Measurements from ENCODE around the gene ATAD5.

ATAD5 gene

DNA sequence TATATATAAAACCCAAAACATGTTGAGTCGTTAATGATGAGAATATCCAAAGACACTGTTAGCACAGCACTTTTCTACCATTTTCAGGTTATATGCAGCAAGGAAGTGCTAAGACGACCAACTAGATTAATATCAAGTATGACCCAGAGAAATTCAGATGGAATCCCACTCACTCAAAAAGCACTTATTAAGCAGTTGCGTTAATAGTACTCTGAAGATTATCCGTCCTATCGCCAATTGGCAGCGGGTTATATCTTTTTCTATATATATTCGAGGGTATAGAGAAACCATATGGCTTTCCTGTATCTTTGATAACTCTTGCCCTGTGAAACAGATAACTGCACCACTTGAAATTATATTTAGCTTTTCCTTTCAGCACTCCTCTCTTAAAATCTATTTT, 8.3 kb upstream of the ATAD5 start:
- no peak for TF ChIP-seq POLR2AphosphoS5 (IDR thresholded peaks at IDR 0.05; ENCODE audit: low read depth, low read length)
- TF ChIP-seq FOXP2 (optimal IDR thresholded peaks at IDR 0.05; ENCODE audit: borderline replicate concordance, extremely low read depth, extremely low read length, insufficient read depth), result no peak
- no peak for TF ChIP-seq SIN3A (IDR thresholded peaks at IDR 0.05; ENCODE audit: borderline replicate concordance, insufficient read depth, low read length)
- no peak for TF ChIP-seq TAF1 (IDR thresholded peaks at IDR 0.05; ENCODE audit: borderline replicate concordance, insufficient read depth, low read length)
- no peak for TF ChIP-seq REST (IDR thresholded peaks at IDR 0.05; ENCODE audit: insufficient read depth in 1 of 2, low read depth in 2 of 2, low read length in 2 of 2)

DNA sequence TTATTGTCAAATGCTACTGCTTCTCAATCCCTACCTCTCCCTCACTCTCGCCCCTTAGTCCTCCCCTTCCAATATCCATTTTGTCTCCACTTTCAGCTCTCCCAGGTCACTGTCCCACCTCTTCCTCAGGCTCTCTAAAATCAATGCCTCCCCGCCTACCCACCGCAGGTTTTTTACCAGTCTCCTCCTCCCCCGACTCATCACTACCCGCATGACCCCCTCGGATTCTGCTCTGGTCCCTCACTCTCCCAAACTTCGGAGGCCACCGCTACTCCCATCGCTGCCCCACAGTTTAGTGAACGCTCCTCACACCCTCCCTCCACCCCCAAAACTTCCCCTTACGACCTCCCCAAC, 7.8 kb upstream of the ATAD5 start:
- TF ChIP-seq FOXP2 (optimal IDR thresholded peaks at IDR 0.05; ENCODE audit: borderline replicate concordance, extremely low read depth, extremely low read length, insufficient read depth) (no peak), TAF1 (IDR thresholded peaks at IDR 0.05; ENCODE audit: borderline replicate concordance, insufficient read depth, low read length) (no peak), POLR2AphosphoS5 (IDR thresholded peaks at IDR 0.05; ENCODE audit: low read depth, low read length) (no peak), REST (IDR thresholded peaks at IDR 0.05; ENCODE audit: insufficient read depth in 1 of 2, low read depth in 2 of 2, low read length in 2 of 2) (no peak), SIN3A (IDR thresholded peaks at IDR 0.05; ENCODE audit: borderline replicate concordance, insufficient read depth, low read length) (no peak)

DNA sequence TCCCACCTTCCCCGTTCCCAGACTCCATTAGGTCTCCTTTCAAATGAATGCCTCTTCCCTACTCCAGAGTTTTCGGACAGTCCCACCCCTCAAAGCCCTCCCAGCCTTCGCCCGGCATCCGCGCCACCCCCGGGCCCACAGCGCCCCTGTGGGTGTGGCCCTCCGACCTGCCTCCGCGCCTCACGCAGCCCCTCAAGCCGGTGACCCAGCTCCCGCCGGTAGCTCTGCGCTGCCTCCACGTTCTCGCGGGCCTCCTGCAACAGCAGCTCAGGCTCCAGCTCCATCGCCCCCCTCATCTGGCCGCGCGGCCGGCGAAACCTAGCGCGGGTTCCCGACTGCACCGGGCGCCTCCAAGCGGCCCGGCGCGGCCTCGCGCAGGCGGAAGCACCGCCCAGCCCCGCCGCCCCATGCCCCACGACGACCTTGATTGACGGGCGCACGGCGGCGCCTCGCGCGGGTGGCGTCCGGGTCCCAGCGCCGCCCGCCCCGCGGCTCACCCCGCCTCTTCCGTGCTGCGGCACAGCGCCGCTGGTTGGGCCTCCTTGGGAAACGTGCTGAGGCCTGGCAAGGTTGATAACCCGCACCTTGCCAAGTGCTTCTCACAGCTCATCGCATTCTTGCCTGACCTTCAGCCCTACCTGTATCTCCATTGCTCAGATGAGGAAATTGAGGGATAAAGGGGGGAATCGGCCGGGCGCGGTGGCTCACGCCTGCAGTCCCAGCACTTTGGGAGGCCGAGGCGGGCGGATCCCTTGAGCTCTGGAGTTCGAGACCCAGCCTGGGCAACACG, 7.2 kb upstream of the ATAD5 start, which contains the start of gene CRLF3:
TSS of gene CRLF3 (minus strand) at position 337 of the 790 bp plus-strand sequence. CDS start at position 296, 41 bp downstream.
- no peak; the same call in 1 of the 2 replicates for TF ChIP-seq TAF1 (IDR thresholded peaks at IDR 0.05; ENCODE audit: borderline replicate concordance, insufficient read depth, low read length)
- TF ChIP-seq POLR2AphosphoS5 (IDR thresholded peaks at IDR 0.05; ENCODE audit: low read depth, low read length), result peak; percentile 88
- TF ChIP-seq FOXP2 (optimal IDR thresholded peaks at IDR 0.05; ENCODE audit: borderline replicate concordance, extremely low read depth, extremely low read length, insufficient read depth), result peak; percentile 87
- peak; percentile 37; the same call in 1 of the 2 replicates for TF ChIP-seq SIN3A (IDR thresholded peaks at IDR 0.05; ENCODE audit: borderline replicate concordance, insufficient read depth, low read length)
- TF ChIP-seq REST (IDR thresholded peaks at IDR 0.05; ENCODE audit: insufficient read depth in 1 of 2, low read depth in 2 of 2, low read length in 2 of 2), result 0 out of 4 replicates have a peak, but pooled peaks of 1 of the 2 experiments have one; percentile 23

DNA sequence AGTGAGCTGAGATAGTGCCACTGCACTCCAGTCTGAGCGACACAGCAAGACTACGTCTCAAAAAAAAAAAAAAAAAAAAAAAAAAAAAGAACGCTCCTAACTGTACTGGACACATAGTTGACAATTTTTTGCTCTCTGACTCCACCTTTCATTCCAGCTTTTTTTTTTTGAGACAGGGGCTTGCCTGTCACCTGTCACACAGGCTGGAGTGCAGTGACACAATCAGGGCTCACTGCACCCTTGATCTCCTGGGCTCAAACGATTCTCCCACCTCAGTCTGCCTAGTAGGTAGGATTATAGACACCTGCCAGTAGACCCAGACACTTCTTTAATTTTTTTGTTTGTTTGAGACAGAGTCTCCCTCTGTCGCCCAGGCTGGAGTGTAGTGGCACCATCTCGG, 4.7 kb upstream of the ATAD5 start:
- no peak for TF ChIP-seq TAF1 (IDR thresholded peaks at IDR 0.05; ENCODE audit: borderline replicate concordance, insufficient read depth, low read length)
- no peak for TF ChIP-seq FOXP2 (optimal IDR thresholded peaks at IDR 0.05; ENCODE audit: borderline replicate concordance, extremely low read depth, extremely low read length, insufficient read depth)
- no peak for TF ChIP-seq REST (IDR thresholded peaks at IDR 0.05; ENCODE audit: insufficient read depth in 1 of 2, low read depth in 2 of 2, low read length in 2 of 2)
- TF ChIP-seq SIN3A (IDR thresholded peaks at IDR 0.05; ENCODE audit: borderline replicate concordance, insufficient read depth, low read length), result no peak
- TF ChIP-seq POLR2AphosphoS5 (IDR thresholded peaks at IDR 0.05; ENCODE audit: low read depth, low read length), result no peak

Data from PFSK-1 (cell line).